ENCODE results near the gene CMTM2. TPM values are rescaled to one million over a fixed set of nuclear protein-coding genes. Genes with fewer than 3 reads are reported as not detected.
A peak's percentile ranks its signal among the peaks of the same experiment; 100 is the strongest.

The CMTM2 gene
- total and polyA plus RNA-seq, 2 donors (not counting 1 experiment from before 2014, with no cell fraction given) = not detected

GRCh38 chr16:66587881-66588600 is 8.8 kb downstream of the CMTM2 start:
- H3K79me2 ChIP-seq (ENCODE audit: control insufficient read depth, insufficient read depth, low read length) = no peaks in the 10 kb centered on the region
- DNase-seq = no peak
- Mint-ChIP-seq H3K27me3 (peaks cover 12% of the 10 kb centered on the region), H3K4me1 (peaks cover 30% of the 10 kb centered on the region), H3K27ac (no peak overlapping the region), H3K4me3 (peak overlapping the region; percentile 21), H3K9me3 (ENCODE audit: insufficient read depth) (no peaks in the 10 kb centered on the region)
- peak overlapping the region; percentile 65 for H3K4me2 ChIP-seq (replicated peaks; ENCODE audit: low read depth, low read length, poor library complexity, severe bottlenecking)
- peak overlapping the region; percentile 54 for H2AFZ ChIP-seq (ENCODE audit: insufficient read depth, low read depth, low read length, poor library complexity, severe bottlenecking)
- H3K9ac ChIP-seq (ENCODE audit: low read length) = no peak overlapping the region
- no peaks in the 10 kb centered on the region for H3K36me3 ChIP-seq (replicated peaks in 1 of 2; ENCODE audit: control extremely low read depth in 1 of 2, control insufficient read depth in 1 of 2, extremely low read depth in 1 of 2, insufficient read depth in 2 of 2, low read length in 1 of 2)
- no peak for ATAC-seq (ENCODE audit: low read depth)
- H3K27ac ChIP-seq (ENCODE audit: low read length in 2 of 2) = no peak overlapping the region
- no peaks in the 10 kb centered on the region for H4K20me1 ChIP-seq (ENCODE audit: control insufficient read depth, insufficient read depth, low read length, poor library complexity, severe bottlenecking)
- POLR2A ChIA-PET = no interaction called here
- CTCF ChIA-PET = interaction anchor here (1.9 to 6.3 kb wide), 4 partner anchors 8 to 182 kb away, joined by 10 to 91 read pairs (median 44); partner anchors contain the start of gene CMTM2
- H3K27me3 ChIP-seq (replicated peaks in 1 of 4; ENCODE audit: control extremely low read depth in 1 of 4, control insufficient read depth in 3 of 4, insufficient read depth in 4 of 4, low read length in 3 of 4) = peaks cover 0 to 20% (median 6%) of the 10 kb centered on the region in 4 experiments
- WGBS (ENCODE audit: insufficient coverage) = 36% methylated on average over 4 of the region's 7 CpGs
- TF ChIP-seq EZH2 (IDR thresholded peaks at IDR 0.05; ENCODE audit: borderline replicate concordance, insufficient read depth, low read depth, low read length, poor library complexity, severe bottlenecking) = no peak
- TF ChIP-seq CTCF (IDR thresholded peaks at IDR 0.05) = no peak
- intact Hi-C loops (cut with micrococcal nuclease) = loop anchor here (2.0 kb wide), 1 partner anchor 17 kb away; the partner anchor contains the start of gene CMTM3
- H3K4me1 ChIP-seq (ENCODE audit: control insufficient read depth in 2 of 2, insufficient read depth in 2 of 2, low read length in 2 of 2) = peaks cover 24 to 34% of the 10 kb centered on the region in 2 donors
- peak overlapping the region in 2 of 5 experiments; percentile 12 to 31 for H3K4me3 ChIP-seq (ENCODE audit: control extremely low read depth in 1 of 5, extremely low read depth in 1 of 5, insufficient read depth in 1 of 5, low read depth in 2 of 5, low read length in 4 of 5)
- H3K9me3 ChIP-seq (ENCODE audit: control extremely low read depth in 1 of 3, control insufficient read depth in 2 of 3, insufficient read depth in 1 of 3, low read length in 2 of 3) = peaks cover 0 to 6% (median 0%) of the 10 kb centered on the region in 3 donors

All from B cell (primary cell).